NCI-H187 treated with DMSO at 0.1 percent for 48 hours (cell line): ENCODE results near the gene SYNC.

Source experiments
- DNase-seq: peaks from one replicate; lab custom pipeline; 2025; lab: John Stamatoyannopoulos, UW

The SYNC gene

DNA sequence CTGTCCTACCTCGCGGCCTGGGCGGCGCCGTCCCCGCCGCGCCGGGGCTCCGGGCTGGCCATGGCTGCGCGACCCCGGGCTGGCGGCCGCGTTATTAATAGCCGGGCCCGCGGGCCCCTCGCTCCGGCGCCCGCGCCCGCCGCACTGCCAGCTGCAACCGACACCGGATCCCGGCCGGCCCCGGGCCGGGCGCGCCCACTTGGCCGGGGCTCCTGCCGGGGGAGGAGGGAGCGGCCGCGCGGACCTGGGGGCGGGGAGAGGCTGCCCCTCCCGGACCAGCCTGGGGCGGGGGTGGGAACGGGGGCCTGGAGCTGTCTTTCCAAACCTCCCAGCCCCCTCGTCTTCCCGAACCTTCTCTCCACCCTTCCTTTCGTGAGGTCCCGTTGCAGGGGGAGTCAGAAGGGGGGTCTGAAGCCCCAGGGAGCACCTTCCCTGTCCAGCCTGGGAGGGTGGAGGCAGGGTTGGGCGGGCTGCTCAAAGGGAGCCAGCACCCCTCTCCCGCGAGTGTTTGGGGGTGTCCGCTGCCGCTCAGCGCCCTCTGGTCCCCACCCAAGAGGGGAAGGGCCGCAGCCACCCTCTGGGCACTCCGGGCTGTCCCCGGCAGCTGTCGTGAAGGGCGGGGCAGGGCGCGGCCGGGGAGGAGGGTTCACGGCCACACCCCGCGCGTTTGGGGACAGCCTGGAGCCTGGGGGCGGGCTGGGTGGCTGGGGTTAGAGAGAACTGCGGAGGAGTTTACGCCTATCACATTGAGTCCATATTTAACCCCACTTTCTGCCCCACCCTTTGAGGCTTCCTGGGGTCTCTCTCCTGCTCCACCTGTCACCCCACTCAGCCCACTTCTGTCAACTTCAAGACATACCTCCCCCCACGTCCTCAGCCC, at the start of gene SYNC:
TSS of gene SYNC (minus strand) at position 172 of the 880 bp plus-strand sequence. CDS start at position 62, 110 bp downstream.
- DNase-seq, result no peak

DNA sequence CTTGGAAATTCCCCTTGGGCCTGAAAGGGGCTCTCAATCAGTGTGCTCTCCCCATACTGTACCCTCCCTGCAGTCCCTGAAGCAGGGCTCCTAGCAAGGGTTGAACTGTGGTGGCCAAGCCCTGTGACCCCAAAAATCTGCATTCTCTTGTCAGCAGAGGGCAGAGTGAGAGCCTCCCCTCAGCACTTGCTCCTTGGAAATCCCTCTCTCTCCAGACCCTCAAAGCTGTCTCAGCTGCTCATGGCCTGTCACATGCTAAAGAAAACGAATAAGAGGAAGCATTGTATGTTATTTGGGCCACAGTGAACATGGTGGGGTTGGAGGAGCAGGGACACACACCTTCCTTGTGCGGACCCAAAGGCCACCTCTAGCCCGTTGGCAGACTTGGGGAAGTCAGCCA, 47.2 kb upstream of the SYNC start:
- DNase-seq, result no peak

DNA sequence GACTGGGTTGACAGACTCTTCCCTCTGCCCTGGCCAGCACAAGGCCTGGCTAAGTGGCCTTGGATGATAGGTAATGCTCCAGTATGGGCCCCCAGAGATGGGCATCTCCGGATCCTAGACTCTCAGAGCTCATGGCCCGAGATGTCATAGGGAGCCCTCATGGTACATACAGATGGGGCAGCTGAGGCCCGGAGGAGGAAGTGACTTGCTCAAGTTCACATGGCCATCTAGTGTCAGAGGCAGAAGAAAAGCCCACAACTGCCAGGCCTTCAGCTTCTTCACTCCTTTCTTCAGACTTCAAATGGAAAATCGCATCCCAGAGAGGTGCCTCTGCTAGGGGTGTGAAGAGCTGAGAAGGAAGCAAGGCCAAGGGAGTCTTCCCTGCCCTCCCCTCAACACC, 46.8 kb upstream of the SYNC start:
- DNase-seq, result no peak

DNA sequence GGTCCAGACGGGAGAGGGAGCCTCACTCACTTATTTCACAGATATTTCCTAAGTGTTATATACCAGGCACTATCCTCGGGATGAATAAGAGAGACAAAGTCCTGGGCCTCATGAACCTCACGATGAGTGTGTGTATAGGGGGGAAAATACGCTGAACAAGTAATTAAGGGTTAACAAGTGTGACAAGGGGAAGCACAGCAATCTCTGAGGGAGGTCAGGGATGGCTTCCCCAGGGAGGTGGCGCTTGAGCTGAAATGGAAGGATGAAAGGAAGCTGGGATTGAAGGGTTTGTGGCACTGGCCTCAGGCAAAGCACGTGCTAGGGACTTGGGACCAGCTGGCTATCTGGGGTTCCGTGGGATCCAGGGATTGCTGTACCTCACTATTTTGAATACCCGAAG, 46.4 kb upstream of the SYNC start:
- DNase-seq, result no peak

- DNase-seq, result no peak
These were observed 45.8 kb upstream of the SYNC start for GRCh38 chr1:32748348-32748747.

- no peak for DNase-seq
These were observed 43.6 kb upstream of the SYNC start for GRCh38 chr1:32746130-32746529.

- DNase-seq, result no peak
These were observed 41.5 kb upstream of the SYNC start for GRCh38 chr1:32744071-32744425.

DNA sequence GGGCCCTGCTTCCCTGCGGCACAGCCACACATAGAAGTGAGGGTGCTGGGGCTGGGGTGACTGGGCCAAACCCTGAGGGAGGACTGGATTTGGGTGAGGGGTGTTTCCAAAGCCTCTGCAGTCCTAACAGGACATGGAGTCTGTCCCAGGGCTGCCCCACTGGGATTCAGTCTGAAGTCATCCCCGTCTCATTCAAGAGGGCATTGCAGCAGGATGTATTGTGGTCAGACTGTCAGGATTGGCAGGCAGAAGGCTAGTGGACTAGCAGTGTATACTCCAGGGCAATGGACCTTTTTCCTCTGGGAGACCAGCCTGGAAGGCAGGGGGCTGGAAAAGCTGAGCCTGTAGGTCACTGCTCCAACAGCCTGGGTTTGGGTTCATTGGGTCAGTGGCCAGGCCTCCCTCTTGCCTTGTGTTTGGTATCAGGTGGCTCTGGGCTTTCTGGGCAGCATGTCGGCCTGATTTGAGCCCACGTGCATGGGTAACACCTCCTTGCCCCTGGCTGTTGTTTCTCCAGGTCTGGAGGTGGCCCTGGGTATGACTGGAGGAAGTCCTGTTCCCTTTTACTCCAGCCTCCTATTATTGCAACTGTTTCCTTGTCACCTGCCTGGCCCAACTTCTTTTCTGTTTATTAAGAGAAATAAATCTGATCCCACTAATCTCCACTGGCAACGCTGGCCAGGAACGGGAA, 41.0 kb upstream of the SYNC start:
- no peak for DNase-seq

- no peak for DNase-seq
These were observed 40.4 kb upstream of the SYNC start for GRCh38 chr1:32742956-32743355.

DNA sequence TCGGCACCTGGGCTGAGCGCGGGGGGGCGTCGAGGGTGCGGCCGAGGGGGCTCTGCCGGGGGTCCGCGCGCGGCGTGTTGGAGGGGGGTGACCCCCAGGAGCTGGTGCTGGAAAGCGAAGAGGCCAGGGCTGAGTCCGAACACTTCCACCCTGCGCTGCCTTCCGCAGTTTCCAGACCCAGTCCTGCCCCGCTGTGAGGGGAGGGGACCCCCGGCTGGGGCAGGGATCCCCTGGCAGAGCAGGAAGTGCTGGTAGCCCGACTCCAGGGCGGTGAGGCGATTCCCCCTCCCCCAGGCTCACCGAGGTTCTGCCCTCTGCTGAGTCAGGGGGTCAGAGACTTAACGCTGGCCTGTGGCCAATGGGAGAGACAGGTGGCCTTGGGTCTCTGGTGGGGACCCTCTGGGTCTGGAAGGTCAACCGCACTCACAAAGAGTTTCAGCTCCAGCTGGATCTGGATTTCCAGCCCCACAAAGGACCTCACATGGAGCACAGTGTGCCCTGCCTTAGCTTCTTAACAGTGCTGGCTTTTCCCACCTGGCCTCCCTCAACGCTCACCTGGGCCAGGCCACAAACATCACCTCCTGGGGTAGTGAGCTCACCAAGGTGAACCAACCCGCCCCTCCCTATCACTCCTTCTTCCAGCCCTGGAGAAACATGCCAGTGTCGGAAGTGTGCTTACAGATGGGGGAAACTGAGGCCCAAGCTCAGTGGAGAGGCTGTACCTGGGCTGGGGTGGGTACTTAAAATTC, 39.8 kb upstream of the SYNC start:
- DNase-seq, result no peak

- DNase-seq, result no peak
These were observed 39.0 kb upstream of the SYNC start for GRCh38 chr1:32741413-32742198.

DNA sequence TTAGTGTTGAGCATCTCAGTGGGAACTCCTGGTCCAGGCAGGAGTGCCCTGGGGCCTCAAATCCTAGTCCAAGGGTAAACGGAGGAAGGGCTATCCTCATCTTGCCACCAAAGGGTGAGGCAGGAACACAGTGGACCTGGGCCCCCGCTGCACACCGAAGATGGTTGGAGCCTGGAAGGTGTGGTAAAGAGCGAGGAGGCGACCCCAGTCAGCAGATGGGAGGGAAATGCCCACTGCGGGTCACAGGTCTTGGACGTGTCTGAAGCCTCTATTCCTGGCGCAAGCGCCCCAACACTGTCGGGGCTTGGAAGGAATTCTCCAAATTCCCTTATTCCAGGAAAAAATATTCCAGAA, 38.5 kb upstream of the SYNC start:
- no peak for DNase-seq

DNA sequence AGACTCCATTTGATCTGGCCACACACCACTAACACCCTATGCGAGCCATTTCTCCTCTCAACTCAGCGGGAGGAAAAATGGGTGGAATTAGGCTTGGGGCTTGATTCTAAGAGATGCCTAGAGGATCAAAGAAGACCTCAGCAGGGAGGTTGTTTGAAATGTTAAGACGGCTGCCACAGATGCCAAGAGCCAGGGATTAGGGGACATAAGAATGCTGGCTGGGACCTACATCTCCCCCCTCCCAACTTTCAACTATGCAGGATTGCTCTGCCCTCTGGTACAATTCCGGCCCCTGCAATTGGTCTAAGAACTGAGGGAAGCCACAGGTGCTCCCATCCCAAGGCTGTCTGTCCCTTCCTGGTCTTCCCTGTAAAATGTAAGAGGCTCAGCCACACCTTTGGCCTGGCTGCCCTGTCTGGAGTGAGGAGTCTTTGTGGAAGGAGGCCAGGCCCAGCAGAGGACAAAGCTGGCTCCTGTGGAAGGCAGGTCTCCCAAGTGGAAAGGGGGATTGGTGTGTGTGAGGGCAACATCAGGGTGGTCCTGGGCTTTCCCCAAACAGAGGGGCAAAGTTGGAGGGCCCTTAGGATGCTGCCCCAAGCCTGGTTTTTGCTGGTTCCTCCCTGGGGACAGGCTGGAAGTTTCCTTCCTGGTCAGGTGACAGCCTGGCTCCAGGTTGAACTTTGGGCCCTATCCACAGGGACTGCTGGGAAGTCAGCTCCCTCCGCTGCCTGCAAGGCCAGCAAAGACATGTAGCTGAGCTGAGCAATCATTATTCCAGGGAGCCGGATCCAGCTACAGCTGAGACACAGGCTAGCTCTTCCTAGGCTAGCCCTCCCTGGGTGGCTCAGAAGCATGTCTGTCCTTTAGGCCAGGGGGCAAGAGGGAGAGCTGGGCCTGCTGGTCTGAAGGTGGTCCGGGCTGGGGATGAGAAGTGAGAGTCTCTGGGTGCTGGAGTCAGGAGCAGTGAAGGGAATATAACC, 34.5 kb upstream of the SYNC start:
- no peak for DNase-seq

DNA sequence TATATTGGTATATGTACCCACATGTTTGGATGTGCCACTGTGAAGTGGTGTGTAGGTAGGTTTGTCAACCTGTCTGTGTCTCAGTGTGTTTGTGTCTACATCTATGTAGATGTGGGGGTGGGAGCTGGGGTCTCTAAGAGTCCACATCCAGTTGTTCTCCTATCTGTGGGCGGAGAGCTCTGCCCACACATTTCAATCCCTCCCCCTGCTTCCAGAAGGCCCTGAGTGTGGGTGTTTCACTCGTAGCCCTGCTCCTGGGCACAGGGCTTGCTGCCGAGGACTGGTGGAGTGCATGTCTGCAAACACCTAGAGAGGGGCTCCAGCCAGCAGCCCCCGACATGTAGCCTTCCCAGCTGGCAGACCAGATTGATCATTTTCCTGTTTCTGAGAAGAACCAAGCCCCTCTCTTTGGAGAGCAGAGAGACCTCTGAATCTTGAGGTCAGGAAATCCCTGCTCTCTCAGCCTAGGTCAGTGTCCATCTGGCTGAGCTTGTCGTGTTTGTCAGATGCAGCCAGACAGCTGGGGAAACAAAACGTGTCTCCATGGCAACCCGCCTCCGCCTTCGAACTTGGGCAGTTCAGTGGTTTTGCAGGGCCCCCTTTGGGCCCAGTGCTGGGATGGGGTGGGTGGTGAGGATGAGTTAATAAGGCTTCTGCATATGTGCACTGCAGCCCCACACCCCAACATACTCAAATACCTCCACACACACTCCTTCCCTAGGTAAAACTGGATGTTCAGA, 31.2 kb upstream of the SYNC start:
- DNase-seq, result no peak

GRCh38 chr1:32729254-32730046, 26.9 kb upstream of the SYNC start:
- DNase-seq, result no peak

DNA sequence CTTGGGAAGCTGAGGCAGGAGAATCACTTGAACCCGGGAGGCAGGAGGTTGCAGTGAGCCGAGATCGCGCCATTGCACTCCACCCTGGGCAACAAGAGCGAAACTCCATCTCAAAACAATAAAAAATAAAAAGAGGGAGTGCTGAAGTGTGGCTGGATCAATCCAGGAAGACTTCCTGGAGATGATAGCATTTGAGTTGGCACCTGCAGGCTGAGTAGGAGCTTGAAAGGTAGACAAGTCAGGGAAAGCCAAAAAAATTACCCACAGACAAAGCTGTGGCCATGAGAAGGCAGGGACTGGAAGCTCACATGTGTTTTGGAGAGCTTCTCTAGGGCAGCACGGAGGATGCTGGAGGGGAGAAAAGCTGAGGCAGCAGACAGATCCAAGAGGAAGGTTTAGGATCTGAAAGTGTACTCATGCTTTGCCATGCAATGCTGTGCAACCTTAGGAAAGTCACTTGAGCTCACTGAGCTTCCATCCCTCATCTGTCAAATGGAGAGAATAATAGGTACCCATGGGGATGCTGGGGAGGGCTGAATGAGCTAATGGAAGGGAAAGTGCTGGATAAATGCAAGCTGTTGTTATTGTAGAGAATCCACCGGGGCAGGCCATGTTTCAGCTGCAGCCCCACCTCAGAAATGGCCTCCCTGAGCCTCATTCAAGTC, 26.0 kb upstream of the SYNC start:
- DNase-seq, result no peak

- no peak for DNase-seq
These were observed 25.3 kb upstream of the SYNC start for GRCh38 chr1:32727876-32728275.

- DNase-seq, result no peak
These were observed 23.0 kb upstream of the SYNC start for GRCh38 chr1:32725615-32725982.
